ENCODE data around the gene PCK1. TPM values are rescaled to one million over a fixed set of nuclear protein-coding genes. Genes with fewer than 3 reads are reported as not detected.

Gene PCK1
- total and polyA plus RNA-seq, 2 donors (not counting 3 experiments of a cell fraction or from before 2014, with no cell fraction given) = not detected

- BruUV-seq (replicated peaks) = no TSS peak
- H3K9me1 ChIP-seq (replicated peaks; ENCODE audit: control insufficient read depth, extremely low read depth, insufficient read depth, low read length) = no peaks in the 10 kb centered on the region
- no peak overlapping the region for H3K27ac ChIP-seq (ENCODE audit: insufficient read depth, low read depth, low read length)
- no peaks in the 10 kb centered on the region for H3K9me3 ChIP-seq (replicated peaks; ENCODE audit: control insufficient read depth, insufficient read depth, low read length)
- intact Hi-C loops (cut with micrococcal nuclease) (no loop called here), dilution Hi-C loops (cut with MboI; ENCODE audit: extremely low pct_ligation_motif_present, low sequenced_read_pairs) (no loop called here)
- no peaks in the 10 kb centered on the region for H3K4me1 ChIP-seq (ENCODE audit: control insufficient read depth, extremely low read depth, insufficient read depth, low read length)
- H3K27me3 ChIP-seq (ENCODE audit: control insufficient read depth in 2 of 2, insufficient read depth in 2 of 2, low read length in 2 of 2) = peaks cover 2% of the 10 kb centered on the region in 2 experiments
- POLR2A ChIA-PET = no interaction called here
- no peaks in the 10 kb centered on the region for H3K36me3 ChIP-seq (ENCODE audit: control insufficient read depth in 2 of 2, extremely low read depth in 1 of 2, insufficient read depth in 2 of 2, low read length in 2 of 2)
- CTCF ChIA-PET = interaction anchor here (0.7 to 6.3 kb wide), 6 partner anchors 32 to 608 kb away, joined by 3 to 48 read pairs (median 5); no protein-coding TSS in a partner anchor
- no peaks in the 10 kb centered on the region for H4K20me1 ChIP-seq (replicated peaks; ENCODE audit: control insufficient read depth, extremely low read depth, insufficient read depth, low read length)
- H3K79me2 ChIP-seq (ENCODE audit: control insufficient read depth, insufficient read depth, low read length) = no peaks in the 10 kb centered on the region
- FAIRE-seq = no peak
- H2AFZ ChIP-seq (ENCODE audit: low read depth, low read length) = no peak overlapping the region
- no peak overlapping the region for H3K9ac ChIP-seq (replicated peaks; ENCODE audit: extremely low read depth, insufficient read depth, low read length)
- no peak overlapping the region for H3K4me3 ChIP-seq (replicated peaks in 1 of 3; ENCODE audit: insufficient read depth in 1 of 3, low read depth in 1 of 3, low read length in 3 of 3)
- no peak for DNase-seq (ENCODE audit: low read depth, low spot score)
- H3K4me2 ChIP-seq (ENCODE audit: insufficient read depth, low read length) = no peak overlapping the region
- TF ChIP-seq JUN (IDR thresholded peaks at IDR 0.05; ENCODE audit: borderline replicate concordance, insufficient read depth, insufficient read length, low read depth) (no peak), POLR2A (IDR thresholded peaks at IDR 0.05; ENCODE audit: low read depth, low read length) (no peak), FOS (IDR thresholded peaks at IDR 0.05; ENCODE audit: borderline replicate concordance, insufficient read depth, low read length) (no peak), MYC (IDR thresholded peaks at IDR 0.05; ENCODE audit: low read depth, low read length) (no peak), GATA2 (IDR thresholded peaks at IDR 0.05; ENCODE audit: insufficient read depth, insufficient read length, low read depth, low read length) (no peak), POLR2AphosphoS5 (IDR thresholded peaks at IDR 0.05; ENCODE audit: insufficient read depth, low read depth, low read length) (no peak), EZH2 (IDR thresholded peaks at IDR 0.05; ENCODE audit: borderline replicate concordance, low read depth, low read length, severe bottlenecking) (no peak)
- TF ChIP-seq, protein P1, sequence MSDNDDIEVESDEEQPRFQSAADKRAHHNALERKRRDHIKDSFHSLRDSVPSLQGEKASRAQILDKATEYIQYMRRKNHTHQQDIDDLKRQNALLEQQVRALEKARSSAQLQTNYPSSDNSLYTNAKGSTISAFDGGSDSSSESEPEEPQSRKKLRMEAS (IDR thresholded peaks at IDR 0.05; ENCODE audit: insufficient read depth, insufficient read length) = no peak
- TF ChIP-seq, protein P2, sequence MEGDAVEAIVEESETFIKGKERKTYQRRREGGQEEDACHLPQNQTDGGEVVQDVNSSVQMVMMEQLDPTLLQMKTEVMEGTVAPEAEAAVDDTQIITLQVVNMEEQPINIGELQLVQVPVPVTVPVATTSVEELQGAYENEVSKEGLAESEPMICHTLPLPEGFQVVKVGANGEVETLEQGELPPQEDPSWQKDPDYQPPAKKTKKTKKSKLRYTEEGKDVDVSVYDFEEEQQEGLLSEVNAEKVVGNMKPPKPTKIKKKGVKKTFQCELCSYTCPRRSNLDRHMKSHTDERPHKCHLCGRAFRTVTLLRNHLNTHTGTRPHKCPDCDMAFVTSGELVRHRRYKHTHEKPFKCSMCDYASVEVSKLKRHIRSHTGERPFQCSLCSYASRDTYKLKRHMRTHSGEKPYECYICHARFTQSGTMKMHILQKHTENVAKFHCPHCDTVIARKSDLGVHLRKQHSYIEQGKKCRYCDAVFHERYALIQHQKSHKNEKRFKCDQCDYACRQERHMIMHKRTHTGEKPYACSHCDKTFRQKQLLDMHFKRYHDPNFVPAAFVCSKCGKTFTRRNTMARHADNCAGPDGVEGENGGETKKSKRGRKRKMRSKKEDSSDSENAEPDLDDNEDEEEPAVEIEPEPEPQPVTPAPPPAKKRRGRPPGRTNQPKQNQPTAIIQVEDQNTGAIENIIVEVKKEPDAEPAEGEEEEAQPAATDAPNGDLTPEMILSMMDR (IDR thresholded peaks at IDR 0.05; ENCODE audit: extremely low read depth in 1 of 2, insufficient read depth in 1 of 2, low read depth in 1 of 2, low read length in 2 of 2) = no peak
These were observed 40.8 kb downstream of the PCK1 start for GRCh38 chr20:57601737-57602136.

All from endothelial cell of umbilical vein (primary cell).